Fibroblast of pulmonary artery (primary cell): ENCODE measurements around the gene ZC3H12A.
A peak's percentile ranks its signal among the peaks of the same experiment; 100 is the strongest.

Experiments used
- DNase-seq: peaks from one replicate; pipeline ENCODE4 v3.0.0-alpha.2; 2010; ENCODE audit warnings: low read depth
- H3K4me3 ChIP-seq: replicated peaks from 2 replicates; pipeline ENCODE4 v1.5.1; 2011; ENCODE audit warnings: low read depth, mild to moderate bottlenecking, control low read depth, low read length, moderate library complexity
- TF ChIP-seq, protein P1 (sequence below): IDR thresholded peaks from 2 replicates; pipeline ENCODE4 v1.5.1; 2011; ENCODE audit warnings: mild to moderate bottlenecking, control low read depth, low read length, inconsistent platforms; ENCODE audit errors: missing control alignments

The ZC3H12A gene

DNA sequence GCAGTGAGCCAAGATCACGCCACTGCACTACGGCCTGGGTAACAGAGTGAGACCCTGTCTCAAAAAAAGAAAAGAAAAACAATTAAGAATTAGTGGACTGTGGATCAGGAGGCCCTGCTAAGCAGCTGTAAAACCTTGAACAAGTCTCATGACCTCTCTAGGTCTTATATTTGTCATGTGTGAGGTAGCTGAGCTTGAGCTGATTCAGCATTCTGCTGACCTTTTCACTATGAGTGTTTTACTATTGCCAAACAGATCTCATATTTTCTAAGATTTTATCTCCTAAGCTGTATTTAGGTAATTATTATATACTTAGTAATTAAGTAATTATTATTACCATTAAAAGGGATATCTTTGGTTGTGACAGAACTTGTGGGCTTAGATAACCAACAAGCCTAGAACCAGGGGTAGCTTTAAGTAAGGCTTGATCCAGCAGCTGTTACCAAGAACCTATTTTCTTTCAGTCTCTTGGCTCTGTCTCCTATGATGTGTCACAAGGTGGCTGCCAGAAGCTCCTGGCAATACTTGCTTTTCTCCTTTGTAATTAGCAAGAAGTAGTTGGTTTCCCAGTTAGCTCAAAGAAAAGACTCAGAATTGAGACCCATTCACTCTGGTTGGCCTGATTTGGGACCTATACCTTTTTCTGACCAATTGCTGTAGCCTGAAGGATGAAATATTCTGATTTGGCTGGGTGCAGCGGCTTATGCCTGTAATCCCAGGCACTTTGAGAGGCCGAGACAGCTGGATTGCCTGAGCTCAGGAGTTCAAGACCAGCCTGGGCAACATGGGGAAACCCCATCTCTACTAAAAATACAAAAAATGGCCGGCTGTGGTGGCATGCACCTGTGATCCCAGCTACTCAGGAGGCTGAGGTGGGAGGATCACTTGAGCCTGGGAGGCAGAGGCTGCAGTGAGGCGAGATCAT lies 8.5 kb upstream of the ZC3H12A start:
- TF ChIP-seq, protein P1, sequence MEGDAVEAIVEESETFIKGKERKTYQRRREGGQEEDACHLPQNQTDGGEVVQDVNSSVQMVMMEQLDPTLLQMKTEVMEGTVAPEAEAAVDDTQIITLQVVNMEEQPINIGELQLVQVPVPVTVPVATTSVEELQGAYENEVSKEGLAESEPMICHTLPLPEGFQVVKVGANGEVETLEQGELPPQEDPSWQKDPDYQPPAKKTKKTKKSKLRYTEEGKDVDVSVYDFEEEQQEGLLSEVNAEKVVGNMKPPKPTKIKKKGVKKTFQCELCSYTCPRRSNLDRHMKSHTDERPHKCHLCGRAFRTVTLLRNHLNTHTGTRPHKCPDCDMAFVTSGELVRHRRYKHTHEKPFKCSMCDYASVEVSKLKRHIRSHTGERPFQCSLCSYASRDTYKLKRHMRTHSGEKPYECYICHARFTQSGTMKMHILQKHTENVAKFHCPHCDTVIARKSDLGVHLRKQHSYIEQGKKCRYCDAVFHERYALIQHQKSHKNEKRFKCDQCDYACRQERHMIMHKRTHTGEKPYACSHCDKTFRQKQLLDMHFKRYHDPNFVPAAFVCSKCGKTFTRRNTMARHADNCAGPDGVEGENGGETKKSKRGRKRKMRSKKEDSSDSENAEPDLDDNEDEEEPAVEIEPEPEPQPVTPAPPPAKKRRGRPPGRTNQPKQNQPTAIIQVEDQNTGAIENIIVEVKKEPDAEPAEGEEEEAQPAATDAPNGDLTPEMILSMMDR: no peak

DNA sequence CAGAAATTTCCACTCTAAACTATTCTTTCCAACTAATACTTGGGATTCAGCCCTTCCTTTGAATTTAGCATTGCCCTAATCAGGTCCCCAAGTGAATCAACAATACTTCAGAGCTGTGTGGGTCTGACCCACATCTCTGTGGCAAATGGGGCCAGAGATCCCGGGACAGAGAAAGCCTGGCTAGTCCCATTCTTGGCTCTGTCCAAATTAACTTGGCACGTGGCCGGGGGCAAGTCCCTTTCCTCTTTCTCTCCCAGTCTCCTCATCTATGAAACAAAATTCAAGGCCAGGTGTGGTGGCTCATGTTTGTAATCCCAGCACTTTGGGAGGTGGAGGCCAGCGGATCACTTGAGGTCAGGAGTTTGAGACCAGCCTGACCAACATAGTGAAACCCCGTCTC lies 6.3 kb upstream of the ZC3H12A start:
- no peak for DNase-seq
- TF ChIP-seq, protein P1: no peak

More for the DNA sequence above, 8.5 kb upstream of the ZC3H12A start:
- H3K4me3 ChIP-seq: no peak overlapping the region
- no peak for DNase-seq

GRCh38 chr1:37469386-37469785 lies 5.0 kb upstream of the ZC3H12A start:
- TF ChIP-seq, protein P1: no peak
- DNase-seq: no peak
- no peak overlapping the region for H3K4me3 ChIP-seq

More for the DNA sequence above, 6.3 kb upstream of the ZC3H12A start:
- H3K4me3 ChIP-seq: no peak overlapping the region

- TF ChIP-seq, protein P1: no peak
- peak overlapping the region; percentile 45 for H3K4me3 ChIP-seq
- DNase-seq: peak; percentile 88
Measured at GRCh38 chr1:37471345-37472231, 2.8 kb upstream of the ZC3H12A start.

DNA sequence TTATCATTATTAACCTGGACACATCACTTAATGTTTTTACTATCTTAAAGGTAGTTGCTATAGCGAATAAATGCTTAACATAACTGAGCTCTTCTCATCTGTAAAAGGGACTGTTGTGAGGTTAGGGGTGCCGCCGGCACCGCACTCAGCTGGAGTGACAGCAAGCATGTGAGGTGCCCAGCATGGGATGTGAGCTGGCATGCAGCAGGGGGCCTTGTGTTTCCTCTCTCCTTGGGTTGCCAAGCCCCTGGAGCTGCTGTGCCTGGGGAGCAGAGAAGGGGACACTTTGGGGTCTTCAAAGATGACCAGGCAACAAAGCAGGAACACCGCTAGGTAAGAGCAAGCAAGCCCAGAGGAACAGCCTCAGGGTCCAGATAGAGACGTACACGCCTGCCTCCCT lies 2.1 kb upstream of the ZC3H12A start:
- no peak overlapping the region for H3K4me3 ChIP-seq
- TF ChIP-seq, protein P1: no peak
- no peak for DNase-seq

DNA sequence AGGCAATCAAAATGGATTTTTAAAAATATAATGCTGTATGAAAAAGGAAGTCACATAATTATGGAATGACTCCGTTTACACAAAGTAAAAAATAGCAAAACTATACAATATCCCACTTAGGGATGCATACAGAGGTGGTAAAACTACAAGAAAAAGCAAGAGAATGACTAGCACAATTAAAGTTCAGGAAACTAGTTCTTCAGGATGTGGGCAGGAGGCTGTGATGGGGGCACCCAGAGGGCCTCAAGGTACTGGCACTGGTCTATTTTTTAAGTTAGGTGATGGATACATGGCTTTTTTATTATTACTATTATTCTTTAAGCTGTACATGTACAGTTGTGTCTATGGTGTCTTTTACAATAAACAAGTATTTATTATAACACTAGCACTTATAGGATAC lies 1.4 kb upstream of the ZC3H12A start:
- peak overlapping the region; percentile 80 for H3K4me3 ChIP-seq

More for the DNA sequence above, 1.4 kb upstream of the ZC3H12A start:
- DNase-seq: no peak
- TF ChIP-seq, protein P1: no peak
